Muscle of arm (tissue), 12 donors: Measurements from ENCODE around the gene OXSR1. TPM values are rescaled to one million over a fixed set of nuclear protein-coding genes. Genes with fewer than 3 reads are reported as not detected.
"Not testable (repeated sequence)": the region's sequence is repeated elsewhere in the genome, so short reads cannot be mapped to it uniquely, and the experiment has no call there.

Experiments
- DNase-seq: peaks from one replicate; pipeline ENCODE4 v3.0.0-alpha.2; 2013
- polyA plus RNA-seq, 12 donors: library from polyadenylated mRNA; unstranded; fragments of 120-200 nt; gene quantifications; one replicate each; pipeline ENCODE4 v1.2.1, GENCODE V29; 2013; ENCODE audit not compliant: insufficient read length in 12 of 12

OXSR1 gene
- polyA plus RNA-seq, 12 donors, result 27.4 to 39.5 (median 37.7) TPM; not detected in 1

GRCh38 chr3:38265604-38266307 is 100.4 kb downstream of the OXSR1 start, which contains the start of gene SLC22A13:
Gene SLC22A13 (plus strand): TSS chr3:38265812. CDS start chr3:38265861, 49 bp downstream.
- DNase-seq, result no peak

- DNase-seq, result no peak
Measured at GRCh38 chr3:38266810-38267209, 101.5 kb downstream of the OXSR1 start.

- no peak for DNase-seq
Measured at GRCh38 chr3:38267662-38268061, 102.3 kb downstream of the OXSR1 start.

GRCh38 chr3:38268087-38268486 is 102.8 kb downstream of the OXSR1 start:
- DNase-seq, result no peak

- DNase-seq, result no peak
Measured at GRCh38 chr3:38268522-38268921, 103.2 kb downstream of the OXSR1 start.

- DNase-seq, result no peak
Measured at GRCh38 chr3:38270606-38271005, 105.3 kb downstream of the OXSR1 start.

- no peak for DNase-seq
Measured at GRCh38 chr3:38271553-38271952, 106.2 kb downstream of the OXSR1 start.

GRCh38 chr3:38274864-38275649 is 109.7 kb downstream of the OXSR1 start:
- no peak for DNase-seq

- no peak for DNase-seq
Measured at GRCh38 chr3:38275658-38276057, 110.3 kb downstream of the OXSR1 start.

GRCh38 chr3:38276081-38276916 is 111.0 kb downstream of the OXSR1 start:
- no peak for DNase-seq

GRCh38 chr3:38276917-38277630 is 111.7 kb downstream of the OXSR1 start:
- no peak for DNase-seq

- no peak for DNase-seq
Measured at GRCh38 chr3:38278841-38279240, 113.5 kb downstream of the OXSR1 start.

- DNase-seq, result no peak
Measured at GRCh38 chr3:38281895-38282686, 116.8 kb downstream of the OXSR1 start, which contains the start of gene SLC22A14. Gene SLC22A14 (plus strand): TSS chr3:38282294. CDS start chr3:38306027, 23,733 bp downstream.

- DNase-seq, result peak; percentile 12
Measured at GRCh38 chr3:38283810-38284755, 118.7 kb downstream of the OXSR1 start.

GRCh38 chr3:38284756-38285150 is 119.4 kb downstream of the OXSR1 start:
- no peak for DNase-seq

GRCh38 chr3:38289286-38290217 is 124.2 kb downstream of the OXSR1 start:
- not testable (repeated sequence) for DNase-seq

- DNase-seq, result not testable (repeated sequence)
Measured at GRCh38 chr3:38297053-38297452, 131.7 kb downstream of the OXSR1 start.

GRCh38 chr3:38297537-38297936 is 132.2 kb downstream of the OXSR1 start:
- no peak for DNase-seq
